Naive thymus-derived CD8-positive, alpha-beta T cell (primary cell): ENCODE results near the gene CACNA2D3. TPM values are rescaled to one million over a fixed set of nuclear protein-coding genes. Genes with fewer than 3 reads are reported as not detected.

ENCODE experiments used
- ATAC-seq, 2 donors: fragments of 150-1000 bp; cut with Tn5 transposase in 1 of 2; sonication (Bioruptor Pico), chemical (Tn5 transposase) in 1 of 2; 1 replicate in 1 of 2; 2 replicates in 1 of 2; pipeline ENCODE4 v1.10.0; 2021; ENCODE audit warnings: mild to moderate bottlenecking in 2 of 2, moderate library complexity in 2 of 2
- POLR2A ChIA-PET: fragments of 350-600 bp; sonication (Branson Sonifier 250); formaldehyde crosslinking; loops from one replicate; lab custom pipeline; 2021; ENCODE audit warnings: antibody characterized with exemption; lab: Charles Lee
- DNase-seq, 10 donors: peaks; one replicate each; pipeline versions ENCODE4 v3.0.0 to v3.0.0-alpha.2; 2020 to 2022
- H3K27ac Mint-ChIP-seq, 10 donors: one replicate each; pipeline ENCODE4 v1.8.0; 2020 to 2022; ENCODE audit warnings: mild to moderate bottlenecking in 10 of 10, mixed read lengths in 10 of 10, moderate library complexity in 4 of 10, inconsistent platforms in 1 of 10
- H3K27me3 Mint-ChIP-seq, 5 donors: one replicate each; pipeline ENCODE4 v1.8.0; 2021 to 2022; ENCODE audit warnings: mixed read lengths in 5 of 5
- H3K36me3 Mint-ChIP-seq, 3 donors: one replicate each; pipeline ENCODE4 v1.8.0; 2020 to 2022; ENCODE audit warnings: mixed read lengths in 3 of 3, mild to moderate bottlenecking in 2 of 3, inconsistent platforms in 1 of 3
- H3K4me1 Mint-ChIP-seq, 4 donors: one replicate each; pipeline ENCODE4 v1.8.0; 2021 to 2022; ENCODE audit warnings: mixed read lengths in 4 of 4
- H3K4me3 Mint-ChIP-seq, 10 donors: one replicate each; pipeline ENCODE4 v1.8.0; 2020 to 2022; ENCODE audit warnings: mild to moderate bottlenecking in 10 of 10, mixed read lengths in 10 of 10, moderate library complexity in 6 of 10, inconsistent platforms in 1 of 10
- H3K9me3 Mint-ChIP-seq, 9 donors: one replicate each; pipeline ENCODE4 v1.8.0; 2020 to 2022; ENCODE audit warnings: mixed read lengths in 9 of 9, mild to moderate bottlenecking in 3 of 9, inconsistent platforms in 1 of 9, moderate library complexity in 1 of 9
- polyA plus RNA-seq, 3 donors: library from polyadenylated mRNA; unstranded; fragments of 300-500 nt; fragmentation: Illumina TruSeq; gene quantifications; one replicate each; pipeline ENCODE4 v1.2.3, GENCODE V29; 2021
- total RNA-seq, 8 experiments: library from RNA in 2 of 8; stranded (reverse) in 2 of 8; gene quantifications; one replicate each; pipeline ENCODE4 v1.2.3 and lab custom pipeline; 2021 to 2026

Gene CACNA2D3
- total and polyA plus RNA-seq, 5 experiments from 2014 or later, result not detected

DNA sequence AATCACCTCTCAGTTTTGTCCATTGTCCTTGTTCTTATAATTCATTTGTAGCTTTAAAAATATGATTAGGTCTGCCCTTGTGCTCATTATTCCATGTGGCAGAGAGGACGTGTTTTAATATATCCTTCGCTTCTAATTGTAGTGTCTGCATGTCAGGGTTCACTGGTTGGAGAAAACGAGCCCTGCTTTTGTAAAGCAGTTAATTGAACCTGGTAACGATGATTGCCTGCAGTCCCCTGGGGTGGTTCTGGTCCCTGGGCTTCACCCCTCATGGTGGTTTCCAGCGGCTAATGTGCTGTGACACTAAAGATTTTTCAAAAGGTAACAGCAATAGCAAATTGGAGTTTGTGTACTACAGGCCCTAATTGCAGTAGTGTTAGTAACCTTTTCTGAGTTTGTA, 299.6 kb downstream of the CACNA2D3 start:
- Mint-ChIP-seq H3K4me3 (no peak overlapping the region), H3K4me1 (no peaks in the 10 kb centered on the region), H3K9me3 (no peaks in the 10 kb centered on the region), H3K27ac (no peak overlapping the region), H3K36me3 (no peaks in the 10 kb centered on the region), H3K27me3 (peaks cover 1 to 36% (median 8%) of the 10 kb centered on the region in 5 donors)
- DNase-seq (no peak), ATAC-seq (no peak)
- POLR2A ChIA-PET, result no interaction called here

- POLR2A ChIA-PET, result no interaction called here
- no peaks in the 10 kb centered on the region for H3K36me3 Mint-ChIP-seq
- ATAC-seq (no peak), DNase-seq (no peak)
- H3K9me3 Mint-ChIP-seq, result no peaks in the 10 kb centered on the region
- H3K4me1 Mint-ChIP-seq, result no peaks in the 10 kb centered on the region
- peaks cover 3 to 36% (median 8%) of the 10 kb centered on the region in 5 donors for H3K27me3 Mint-ChIP-seq
- H3K27ac Mint-ChIP-seq, result no peak overlapping the region
- no peak overlapping the region for H3K4me3 Mint-ChIP-seq
Observed at GRCh38 chr3:54424292-54424691, 301.9 kb downstream of the CACNA2D3 start.

DNA sequence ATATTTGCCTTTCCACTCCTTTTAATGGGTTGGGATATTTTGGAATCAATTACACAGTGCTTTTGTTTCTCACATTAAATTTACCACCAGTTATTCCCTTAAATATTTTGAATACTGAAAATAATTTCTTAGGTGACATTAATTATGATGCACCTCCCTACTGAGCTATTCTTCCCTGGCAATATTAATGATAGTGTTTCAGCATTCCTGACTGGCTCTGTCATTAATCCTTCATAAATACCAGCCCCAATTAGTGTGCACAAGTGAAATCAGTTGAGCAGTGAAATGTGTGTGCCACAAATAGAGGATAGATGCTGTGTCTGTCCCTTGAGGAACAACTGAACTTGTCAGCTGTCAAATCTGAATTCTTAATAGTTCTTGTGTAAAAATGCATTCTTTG, 304.0 kb downstream of the CACNA2D3 start:
- Mint-ChIP-seq H3K9me3 (no peaks in the 10 kb centered on the region), H3K36me3 (no peaks in the 10 kb centered on the region), H3K4me1 (no peaks in the 10 kb centered on the region), H3K4me3 (no peak overlapping the region), H3K27me3 (peaks cover 3 to 32% (median 7%) of the 10 kb centered on the region in 5 donors), H3K27ac (no peak overlapping the region)
- POLR2A ChIA-PET, result no interaction called here
- ATAC-seq (no peak), DNase-seq (no peak)

GRCh38 chr3:54427501-54427900, 305.1 kb downstream of the CACNA2D3 start:
- Mint-ChIP-seq H3K4me3 (no peak overlapping the region), H3K27ac (no peak overlapping the region), H3K27me3 (peaks cover 3 to 21% (median 5%) of the 10 kb centered on the region in 5 donors), H3K36me3 (no peaks in the 10 kb centered on the region), H3K4me1 (no peaks in the 10 kb centered on the region), H3K9me3 (no peaks in the 10 kb centered on the region)
- ATAC-seq (no peak), DNase-seq (no peak)
- POLR2A ChIA-PET, result no interaction called here

DNA sequence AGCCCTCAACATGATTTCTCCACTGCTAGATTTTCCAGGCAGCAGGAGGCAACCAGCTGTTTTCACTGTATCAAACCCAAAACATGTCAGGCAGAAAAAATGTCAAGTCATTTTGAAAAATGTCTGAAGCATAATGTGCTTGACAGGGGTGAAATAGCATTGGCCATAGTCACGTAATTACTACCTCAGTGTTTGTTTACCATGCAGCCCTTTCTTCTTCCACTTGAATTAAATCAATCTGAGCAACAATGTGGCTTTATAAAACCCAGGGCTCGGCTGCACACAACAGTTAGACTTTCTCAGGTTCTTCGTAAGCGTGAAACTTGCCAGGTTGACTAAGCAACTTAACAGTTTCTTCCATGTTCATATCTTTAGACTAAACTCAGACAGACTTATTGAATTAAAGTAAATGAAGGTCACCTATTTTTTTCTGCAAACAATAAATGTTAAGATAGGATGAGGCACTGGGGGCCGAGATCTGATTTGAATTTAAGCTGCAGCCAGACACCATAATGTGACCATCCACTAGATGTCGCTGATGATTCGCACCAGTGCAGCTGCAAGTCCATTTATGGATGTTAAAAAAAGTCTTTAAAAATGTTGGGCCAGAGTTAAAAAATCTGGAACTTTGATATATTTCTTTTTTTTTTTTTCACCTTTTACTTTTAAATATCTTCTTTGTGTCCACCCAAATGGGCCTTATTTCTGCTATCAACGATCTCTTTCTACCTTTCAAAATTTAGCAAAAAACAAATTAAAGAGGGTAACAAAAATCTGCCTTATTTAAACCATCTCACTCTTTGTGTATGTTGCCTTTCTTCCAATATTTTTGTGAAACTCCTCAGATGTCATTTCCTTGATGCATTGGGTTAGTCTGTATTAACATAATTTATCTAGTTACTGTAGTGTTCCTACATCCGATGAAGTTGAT, 305.9 kb downstream of the CACNA2D3 start:
- no peaks in the 10 kb centered on the region for H3K36me3 Mint-ChIP-seq

GRCh38 chr3:54432975-54433374, 310.6 kb downstream of the CACNA2D3 start:
- Mint-ChIP-seq H3K4me1 (no peaks in the 10 kb centered on the region), H3K27me3 (peaks cover 0 to 5% (median 3%) of the 10 kb centered on the region in 5 donors), H3K27ac (no peak overlapping the region), H3K4me3 (no peak overlapping the region), H3K36me3 (no peaks in the 10 kb centered on the region), H3K9me3 (peaks cover 0 to 2% (median 0%) of the 10 kb centered on the region in 9 donors)
- POLR2A ChIA-PET, result no interaction called here
- no peak for ATAC-seq
- no peak for DNase-seq

More for the DNA sequence above, 305.9 kb downstream of the CACNA2D3 start:
- Mint-ChIP-seq H3K4me3 (no peak overlapping the region), H3K27ac (no peak overlapping the region), H3K27me3 (peaks cover 3 to 18% (median 5%) of the 10 kb centered on the region in 5 donors), H3K4me1 (no peaks in the 10 kb centered on the region), H3K9me3 (no peaks in the 10 kb centered on the region)
- DNase-seq, result peak in 4 of 10 donors; percentile 7 to 26 (median 13)
- ATAC-seq, result no peak
- POLR2A ChIA-PET, result no interaction called here

- DNase-seq (no peak), ATAC-seq (no peak)
- Mint-ChIP-seq H3K27ac (no peak overlapping the region), H3K27me3 (peaks cover 0 to 5% (median under 1%) of the 10 kb centered on the region in 5 donors), H3K36me3 (no peaks in the 10 kb centered on the region), H3K9me3 (peaks cover 0 to 2% (median 0%) of the 10 kb centered on the region in 9 donors), H3K4me3 (no peak overlapping the region), H3K4me1 (no peaks in the 10 kb centered on the region)
- POLR2A ChIA-PET, result no interaction called here
Observed at GRCh38 chr3:54433846-54434245, 311.5 kb downstream of the CACNA2D3 start.

GRCh38 chr3:54434756-54435155, 312.4 kb downstream of the CACNA2D3 start:
- H3K4me1 Mint-ChIP-seq, result no peaks in the 10 kb centered on the region
- H3K4me3 Mint-ChIP-seq, result no peak overlapping the region
- no peak overlapping the region for H3K27ac Mint-ChIP-seq
- H3K9me3 Mint-ChIP-seq, result peaks cover 0 to 4% (median 0%) of the 10 kb centered on the region in 9 donors
- no peak for DNase-seq
- no peaks in the 10 kb centered on the region for H3K36me3 Mint-ChIP-seq
- no peak for ATAC-seq
- no peaks in the 10 kb centered on the region for H3K27me3 Mint-ChIP-seq
- POLR2A ChIA-PET, result no interaction called here

DNA sequence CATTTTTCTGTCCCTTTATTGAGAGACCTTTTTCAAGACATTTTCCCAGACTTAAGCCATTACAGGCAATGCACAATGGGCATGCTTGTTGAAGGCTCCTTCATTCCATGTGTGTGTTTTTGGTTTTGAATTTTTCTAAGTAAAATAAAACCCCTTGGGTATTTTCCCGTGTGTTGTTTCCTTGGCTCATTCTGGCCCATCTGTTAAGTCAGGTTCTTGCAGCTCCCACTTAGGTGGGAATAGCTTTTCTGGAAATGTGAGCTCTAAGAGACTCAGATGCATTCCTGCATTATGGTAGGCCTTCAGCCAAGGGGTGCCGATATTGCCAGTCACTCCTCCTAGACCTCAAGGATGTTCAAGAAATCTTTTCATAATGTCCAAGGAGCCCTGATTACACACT, 314.9 kb downstream of the CACNA2D3 start:
- H3K27ac Mint-ChIP-seq, result no peak overlapping the region
- H3K4me3 Mint-ChIP-seq, result no peak overlapping the region
- POLR2A ChIA-PET, result no interaction called here
- no peaks in the 10 kb centered on the region for H3K36me3 Mint-ChIP-seq
- no peaks in the 10 kb centered on the region for H3K4me1 Mint-ChIP-seq
- H3K9me3 Mint-ChIP-seq, result peaks cover 0 to 4% (median 0%) of the 10 kb centered on the region in 9 donors
- ATAC-seq, result no peak
- peaks cover 0 to under 1% (median 0%) of the 10 kb centered on the region in 5 donors for H3K27me3 Mint-ChIP-seq
- no peak for DNase-seq

DNA sequence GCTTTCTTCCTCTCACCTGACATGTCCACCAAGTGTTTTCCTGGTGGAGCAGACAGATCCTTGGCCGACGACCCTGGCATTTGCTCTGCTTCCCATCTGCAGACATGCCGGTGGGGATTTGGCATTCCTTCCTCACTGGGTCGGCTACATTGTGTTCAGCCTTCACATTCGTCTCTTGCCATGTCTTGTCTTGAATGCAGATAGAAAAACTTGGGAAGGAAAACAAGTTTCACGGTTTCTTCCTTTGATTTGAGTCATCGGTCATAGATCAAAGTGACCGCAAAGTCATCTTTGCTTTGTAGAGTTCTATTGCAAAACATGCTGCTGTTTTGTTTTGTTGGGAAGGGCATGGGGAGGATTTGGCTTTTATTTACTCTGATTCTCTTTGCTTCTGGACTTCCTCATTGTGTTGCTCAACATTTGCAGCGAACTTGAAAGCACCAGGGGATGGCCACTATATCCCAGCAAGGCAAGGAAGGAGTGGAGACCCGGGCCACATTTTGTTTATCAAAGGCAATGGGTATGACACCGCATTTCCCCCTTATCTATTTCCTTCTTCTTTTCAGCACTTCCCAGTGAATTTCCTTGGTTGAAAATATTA, 321.3 kb downstream of the CACNA2D3 start:
- Mint-ChIP-seq H3K27me3 (peaks cover 0 to 18% (median 2%) of the 10 kb centered on the region in 5 donors), H3K36me3 (no peaks in the 10 kb centered on the region), H3K4me3 (no peak overlapping the region), H3K4me1 (no peaks in the 10 kb centered on the region), H3K9me3 (peaks cover 0 to 5% (median 0%) of the 10 kb centered on the region in 9 donors), H3K27ac (no peak overlapping the region)
- no peak for DNase-seq
- POLR2A ChIA-PET, result no interaction called here
- no peak for ATAC-seq

DNA sequence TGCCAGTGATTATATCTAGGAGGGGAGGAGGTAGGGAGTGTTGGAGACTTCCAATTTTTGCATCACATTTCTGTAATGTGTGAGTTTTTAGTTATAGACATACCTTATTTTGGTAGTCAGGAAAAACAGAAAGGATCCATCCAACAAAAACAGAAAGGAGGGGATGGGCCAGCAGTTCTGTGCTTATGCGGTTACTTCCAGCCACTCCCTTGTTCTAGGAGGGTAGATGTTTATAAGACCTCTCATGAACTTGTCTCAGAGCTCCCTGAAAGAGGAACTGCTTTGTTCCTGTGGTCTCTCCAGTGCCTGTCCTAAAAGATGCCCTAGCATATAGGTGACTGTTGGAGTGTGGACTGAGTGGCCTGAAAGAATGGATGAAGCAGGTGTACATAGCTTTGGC, 323.3 kb downstream of the CACNA2D3 start:
- ATAC-seq, result no peak
- Mint-ChIP-seq H3K4me3 (no peak overlapping the region), H3K27ac (no peak overlapping the region), H3K27me3 (peaks cover 0 to 18% (median 2%) of the 10 kb centered on the region in 5 donors), H3K9me3 (peaks cover 0 to 7% (median 0%) of the 10 kb centered on the region in 9 donors), H3K4me1 (no peaks in the 10 kb centered on the region), H3K36me3 (no peaks in the 10 kb centered on the region)
- no peak for DNase-seq
- POLR2A ChIA-PET, result no interaction called here

GRCh38 chr3:54447427-54447826, 325.1 kb downstream of the CACNA2D3 start:
- Mint-ChIP-seq H3K36me3 (no peaks in the 10 kb centered on the region), H3K27ac (no peak overlapping the region), H3K4me1 (no peaks in the 10 kb centered on the region), H3K9me3 (peaks cover 0 to 13% (median 4%) of the 10 kb centered on the region in 9 donors), H3K4me3 (no peak overlapping the region), H3K27me3 (peaks cover 0 to 15% (median 2%) of the 10 kb centered on the region in 5 donors)
- DNase-seq (no peak), ATAC-seq (no peak)
- POLR2A ChIA-PET, result no interaction called here

GRCh38 chr3:54454806-54455205, 332.5 kb downstream of the CACNA2D3 start:
- ATAC-seq (no peak), DNase-seq (no peak)
- Mint-ChIP-seq H3K4me3 (no peak overlapping the region), H3K36me3 (peaks cover 0 to 8% (median 3%) of the 10 kb centered on the region in 3 donors), H3K27me3 (peaks cover 0 to 4% (median 0%) of the 10 kb centered on the region in 5 donors), H3K4me1 (no peaks in the 10 kb centered on the region), H3K9me3 (peaks cover 8 to 39% (median 23%) of the 10 kb centered on the region in 9 donors), H3K27ac (no peak overlapping the region)
- POLR2A ChIA-PET, result no interaction called here
